Uterus (tissue), 2 donors: ENCODE measurements around the gene PRR30.

Source experiments
- CTCF ChIP-seq, 4 experiments: fragments of 200-600 bp in 2 of 4; fragments of 450-650 bp in 2 of 4; sonication (generic) in 2 of 4; IDR thresholded peaks; one replicate each; pipeline ENCODE4 v1.5.1; 2016 to 2019; ENCODE audit warnings: antibody characterized with exemption in 4 of 4, mild to moderate bottlenecking in 2 of 4, moderate library complexity in 1 of 4
- POLR2A ChIP-seq, 2 donors: fragments of 450-650 bp; IDR thresholded peaks; one replicate each; pipeline ENCODE4 v1.6.1; 2016; ENCODE audit warnings: antibody characterized with exemption in 2 of 2, mild to moderate bottlenecking in 1 of 2, moderate library complexity in 1 of 2

GRCh38 chr2:27155069-27155520, 15.9 kb upstream of the PRR30 start:
- TF ChIP-seq CTCF (IDR thresholded peaks at IDR 0.05) (no peak), POLR2A (IDR thresholded peaks at IDR 0.05) (no peak)
